Measurements from ENCODE around the gene EPHB2. TPM values are rescaled to one million over a fixed set of nuclear protein-coding genes. Genes with fewer than 3 reads are reported as not detected.

EPHB2 gene
- total RNA-seq, 6 experiments from 2014 or later: 13.1 to 36.4 (median 30.9) TPM

DNA sequence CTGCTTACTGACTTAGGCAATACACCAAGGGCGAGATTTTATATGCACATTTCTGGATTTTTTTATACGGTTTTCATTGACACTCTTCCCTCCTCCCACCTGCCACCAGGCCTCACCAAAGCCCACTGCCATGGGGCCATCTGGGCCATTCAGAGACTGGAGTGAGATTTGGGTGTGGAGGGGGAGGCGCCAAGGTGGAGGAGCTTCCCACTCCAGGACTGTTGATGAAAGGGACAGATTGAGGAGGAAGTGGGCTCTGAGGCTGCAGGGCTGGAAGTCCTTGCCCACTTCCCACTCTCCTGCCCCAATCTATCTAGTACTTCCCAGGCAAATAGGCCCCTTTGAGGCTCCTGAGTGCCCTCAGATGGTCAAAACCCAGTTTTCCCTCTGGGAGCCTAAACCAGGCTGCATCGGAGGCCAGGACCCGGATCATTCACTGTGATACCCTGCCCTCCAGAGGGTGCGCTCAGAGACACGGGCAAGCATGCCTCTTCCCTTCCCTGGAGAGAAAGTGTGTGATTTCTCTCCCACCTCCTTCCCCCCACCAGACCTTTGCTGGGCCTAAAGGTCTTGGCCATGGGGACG lies 204.1 kb downstream of the EPHB2 start:
- Mint-ChIP-seq H3K27me3 (ENCODE audit: insufficient read depth) (peaks cover 1% of the 10 kb centered on the region), H3K9me3 (no peaks in the 10 kb centered on the region), H3K4me3 (no peak overlapping the region), H3K27ac (no peak overlapping the region), H3K4me1 (ENCODE audit: low read depth) (peaks cover 3% of the 10 kb centered on the region), H3K36me3 (ENCODE audit: low read depth) (no peaks in the 10 kb centered on the region)
- DNase-seq: no peak
- TF ChIP-seq, protein P1, sequence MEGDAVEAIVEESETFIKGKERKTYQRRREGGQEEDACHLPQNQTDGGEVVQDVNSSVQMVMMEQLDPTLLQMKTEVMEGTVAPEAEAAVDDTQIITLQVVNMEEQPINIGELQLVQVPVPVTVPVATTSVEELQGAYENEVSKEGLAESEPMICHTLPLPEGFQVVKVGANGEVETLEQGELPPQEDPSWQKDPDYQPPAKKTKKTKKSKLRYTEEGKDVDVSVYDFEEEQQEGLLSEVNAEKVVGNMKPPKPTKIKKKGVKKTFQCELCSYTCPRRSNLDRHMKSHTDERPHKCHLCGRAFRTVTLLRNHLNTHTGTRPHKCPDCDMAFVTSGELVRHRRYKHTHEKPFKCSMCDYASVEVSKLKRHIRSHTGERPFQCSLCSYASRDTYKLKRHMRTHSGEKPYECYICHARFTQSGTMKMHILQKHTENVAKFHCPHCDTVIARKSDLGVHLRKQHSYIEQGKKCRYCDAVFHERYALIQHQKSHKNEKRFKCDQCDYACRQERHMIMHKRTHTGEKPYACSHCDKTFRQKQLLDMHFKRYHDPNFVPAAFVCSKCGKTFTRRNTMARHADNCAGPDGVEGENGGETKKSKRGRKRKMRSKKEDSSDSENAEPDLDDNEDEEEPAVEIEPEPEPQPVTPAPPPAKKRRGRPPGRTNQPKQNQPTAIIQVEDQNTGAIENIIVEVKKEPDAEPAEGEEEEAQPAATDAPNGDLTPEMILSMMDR (IDR thresholded peaks at IDR 0.05): no peak

DNA sequence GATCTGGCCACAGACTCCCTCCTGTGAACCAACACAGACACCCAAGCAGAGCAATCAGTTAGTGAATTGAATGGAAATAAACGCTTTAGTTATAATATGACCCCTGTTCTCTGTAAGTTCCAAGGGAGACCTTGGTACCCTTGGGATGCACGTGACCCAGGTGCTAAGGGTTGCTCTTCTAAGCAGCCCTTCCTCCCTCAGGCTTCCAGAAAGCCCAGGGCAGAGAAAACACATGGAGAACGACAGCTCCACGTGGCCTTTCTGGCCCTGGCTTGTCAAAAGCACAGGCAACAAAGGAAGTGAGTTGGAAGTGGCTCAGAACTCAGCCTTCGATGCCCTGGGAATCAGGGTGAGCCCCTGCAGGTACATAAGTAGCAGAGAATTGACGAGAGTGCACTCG lies 204.6 kb downstream of the EPHB2 start:
- H3K9me3 Mint-ChIP-seq: no peaks in the 10 kb centered on the region
- H3K36me3 Mint-ChIP-seq (ENCODE audit: low read depth): no peaks in the 10 kb centered on the region
- H3K4me1 Mint-ChIP-seq (ENCODE audit: low read depth): peaks cover 6% of the 10 kb centered on the region
- TF ChIP-seq, protein P1 (IDR thresholded peaks at IDR 0.05): no peak
- H3K4me3 Mint-ChIP-seq: no peak overlapping the region
- peaks cover 1% of the 10 kb centered on the region for H3K27me3 Mint-ChIP-seq (ENCODE audit: insufficient read depth)
- no peak for DNase-seq
- H3K27ac Mint-ChIP-seq: no peak overlapping the region

GRCh38 chr1:22915816-22916470 lies 205.3 kb downstream of the EPHB2 start:
- no peak overlapping the region for H3K4me3 Mint-ChIP-seq
- H3K4me1 Mint-ChIP-seq (ENCODE audit: low read depth): peaks cover 6% of the 10 kb centered on the region
- H3K27ac Mint-ChIP-seq: no peak overlapping the region
- TF ChIP-seq, protein P1 (IDR thresholded peaks at IDR 0.05): no peak
- H3K27me3 Mint-ChIP-seq (ENCODE audit: insufficient read depth): peaks cover 1% of the 10 kb centered on the region
- H3K36me3 Mint-ChIP-seq (ENCODE audit: low read depth): no peaks in the 10 kb centered on the region
- no peaks in the 10 kb centered on the region for H3K9me3 Mint-ChIP-seq
- DNase-seq: no peak

DNA sequence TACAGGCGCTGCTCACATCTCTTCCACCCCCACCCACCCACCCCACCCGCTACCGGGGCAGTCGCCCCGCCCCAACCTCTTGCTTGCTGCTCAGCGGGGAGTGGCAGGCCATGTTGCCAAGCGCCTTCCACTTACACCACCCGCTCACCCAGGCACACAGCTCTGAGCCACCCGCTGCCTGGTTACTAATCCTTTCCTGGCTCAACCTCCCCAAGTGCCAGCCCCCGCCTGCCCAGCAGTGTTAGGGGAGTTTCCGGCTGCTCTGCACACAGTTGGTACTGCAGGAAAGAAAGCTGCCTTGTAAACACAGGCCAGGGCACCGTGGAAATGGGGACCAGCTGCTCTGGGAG lies 205.8 kb downstream of the EPHB2 start:
- H3K27ac Mint-ChIP-seq: no peak overlapping the region
- H3K27me3 Mint-ChIP-seq (ENCODE audit: insufficient read depth): peaks cover 1% of the 10 kb centered on the region
- H3K4me3 Mint-ChIP-seq: no peak overlapping the region
- peaks cover 6% of the 10 kb centered on the region for H3K4me1 Mint-ChIP-seq (ENCODE audit: low read depth)
- TF ChIP-seq, protein P1 (IDR thresholded peaks at IDR 0.05): no peak
- no peaks in the 10 kb centered on the region for H3K9me3 Mint-ChIP-seq
- no peaks in the 10 kb centered on the region for H3K36me3 Mint-ChIP-seq (ENCODE audit: low read depth)
- DNase-seq: no peak

DNA sequence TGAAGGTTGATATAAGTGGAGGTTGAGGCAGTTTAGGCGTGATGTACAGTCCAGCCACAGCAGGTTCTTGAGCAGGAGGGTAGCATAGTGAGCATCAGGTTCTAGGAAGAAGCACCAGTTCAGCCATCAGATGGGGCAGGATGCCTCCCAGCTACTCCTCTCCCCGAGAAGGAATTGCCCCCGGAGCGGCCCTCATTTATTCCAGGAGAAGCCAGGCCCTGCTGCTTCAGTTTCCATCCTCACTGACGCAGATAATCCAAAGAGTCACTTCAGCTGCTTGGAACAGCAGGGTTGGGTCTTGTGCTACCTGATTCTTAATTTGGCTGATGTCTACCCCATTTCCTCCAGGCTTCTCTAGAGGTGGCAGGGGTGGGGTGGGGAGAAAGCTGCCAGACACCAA lies 207.3 kb downstream of the EPHB2 start:
- Mint-ChIP-seq H3K9me3 (peaks cover 12% of the 10 kb centered on the region), H3K4me1 (ENCODE audit: low read depth) (peaks cover 6% of the 10 kb centered on the region), H3K4me3 (no peak overlapping the region), H3K27me3 (ENCODE audit: insufficient read depth) (peaks cover 1% of the 10 kb centered on the region), H3K36me3 (ENCODE audit: low read depth) (peaks cover 3% of the 10 kb centered on the region; the same call in 1 of the 2 replicates), H3K27ac (no peak overlapping the region)
- no peak for DNase-seq
- TF ChIP-seq, protein P1 (IDR thresholded peaks at IDR 0.05): no peak
